PFSK-1 (cell line): Measurements from ENCODE around the gene PTGER1.

ENCODE experiments used
- FOXP2 ChIP-seq: optimal IDR thresholded peaks from 2 replicates; pipeline ENCODE3; 2011; ENCODE audit warnings: borderline replicate concordance, control low read depth, inconsistent platforms; ENCODE audit not compliant: insufficient read depth; ENCODE audit errors: extremely low read length, extremely low read depth
- POLR2AphosphoS5 ChIP-seq: IDR thresholded peaks from 2 replicates; pipeline ENCODE4 v1.6.1; 2012; ENCODE audit warnings: low read depth, mild to moderate bottlenecking, control low read depth, low read length, moderate library complexity
- REST ChIP-seq, 2 experiments: IDR thresholded peaks; 2 replicates each; pipeline versions ENCODE4 v1.6.1 to v1.8.0; 2011 to 2012; ENCODE audit warnings: low read depth in 2 of 2, low read length in 2 of 2, control low read depth in 1 of 2, inconsistent platforms in 1 of 2, mild to moderate bottlenecking in 1 of 2, moderate library complexity in 1 of 2; ENCODE audit not compliant: insufficient read depth in 1 of 2
- SIN3A ChIP-seq: IDR thresholded peaks from 2 replicates; pipeline ENCODE4 v1.6.1; 2012; ENCODE audit warnings: mild to moderate bottlenecking, low read length, moderate library complexity, borderline replicate concordance; ENCODE audit not compliant: insufficient read depth
- TAF1 ChIP-seq: IDR thresholded peaks from 2 replicates; pipeline ENCODE4 v1.6.1; 2012; ENCODE audit warnings: low read length, control low read depth, borderline replicate concordance; ENCODE audit not compliant: insufficient read depth

The PTGER1 gene

GRCh38 chr19:14435320-14436050 is 39.7 kb downstream of the PTGER1 start:
- no peak for TF ChIP-seq FOXP2
- TF ChIP-seq POLR2AphosphoS5 = no peak
- no peak for TF ChIP-seq REST (IDR thresholded peaks at IDR 0.05; ENCODE audit: insufficient read depth in 1 of 2, low read depth in 2 of 2, low read length in 2 of 2)
- TF ChIP-seq TAF1 = no peak
- no peak for TF ChIP-seq SIN3A

DNA sequence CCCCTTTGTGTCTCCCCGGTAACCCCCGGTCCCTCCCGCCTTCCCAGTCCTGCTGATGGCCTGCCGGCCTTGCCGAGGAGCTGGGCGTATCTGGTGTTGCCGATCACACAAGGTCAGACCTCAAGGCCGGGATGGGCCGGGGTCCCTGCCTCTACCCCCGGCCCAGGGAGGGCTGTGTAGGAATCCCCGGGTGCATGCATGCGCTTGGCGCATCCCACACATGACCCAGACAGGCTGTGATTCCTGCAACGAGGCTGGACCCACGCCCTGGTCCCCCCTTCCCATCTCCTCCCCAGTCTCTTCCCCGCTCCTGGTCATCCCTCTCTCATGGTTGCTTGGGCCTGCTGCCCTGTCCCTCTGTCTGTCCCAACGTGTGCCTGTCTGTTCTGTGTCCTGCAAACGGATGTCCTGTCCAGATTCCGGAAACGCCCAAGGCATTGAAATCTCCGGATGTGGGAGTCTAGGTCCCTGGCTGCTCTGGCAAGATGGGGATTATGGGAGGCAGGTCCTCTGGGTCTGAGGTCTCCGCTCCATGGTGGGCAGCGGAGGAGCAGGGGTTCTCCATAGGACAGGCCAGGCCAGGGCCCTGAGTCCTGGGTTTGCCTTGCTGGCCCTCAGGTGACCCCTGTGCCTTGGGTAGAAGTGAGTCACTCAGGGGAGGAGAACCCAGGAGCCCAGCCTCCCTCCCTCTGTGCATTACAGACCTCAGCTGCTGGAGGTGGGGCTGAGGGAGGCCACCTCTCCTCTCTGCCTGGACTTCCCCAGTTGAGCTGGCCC is 40.4 kb downstream of the PTGER1 start:
- TF ChIP-seq FOXP2 (peak; percentile 84), REST (IDR thresholded peaks at IDR 0.05; ENCODE audit: insufficient read depth in 1 of 2, low read depth in 2 of 2, low read length in 2 of 2) (0 out of 4 replicates have a peak, but pooled peaks of 1 of the 2 experiments have one; percentile 19), SIN3A (peak; percentile 74; the same call in 1 of the 2 replicates), POLR2AphosphoS5 (peak; percentile 70; the same call in 1 of the 2 replicates), TAF1 (0 out of 2 replicates have a peak, but pooled peaks have one; percentile 65)

GRCh38 chr19:14433554-14434501 is 41.3 kb downstream of the PTGER1 start:
- TF ChIP-seq SIN3A (no peak), TAF1 (no peak), POLR2AphosphoS5 (no peak), REST (IDR thresholded peaks at IDR 0.05; ENCODE audit: insufficient read depth in 1 of 2, low read depth in 2 of 2, low read length in 2 of 2) (no peak), FOXP2 (no peak)

- no peak; the same call in 1 of the 2 replicates for TF ChIP-seq SIN3A
- peak; percentile 62; the same call in 1 of the 2 replicates for TF ChIP-seq POLR2AphosphoS5
- no peak for TF ChIP-seq FOXP2
- TF ChIP-seq REST (IDR thresholded peaks at IDR 0.05; ENCODE audit: insufficient read depth in 1 of 2, low read depth in 2 of 2, low read length in 2 of 2) = no peak
- 0 out of 2 replicates have a peak, but pooled peaks have one; percentile 43 for TF ChIP-seq TAF1
These were observed 42.2 kb downstream of the PTGER1 start, which contains the start of gene PKN1 for GRCh38 chr19:14432791-14433553. PKN1 (plus strand) TSS chr19:14433306; CDS start chr19:14433522, 216 bp downstream.
